ENCODE results near the gene EN1.

Gene EN1

DNA sequence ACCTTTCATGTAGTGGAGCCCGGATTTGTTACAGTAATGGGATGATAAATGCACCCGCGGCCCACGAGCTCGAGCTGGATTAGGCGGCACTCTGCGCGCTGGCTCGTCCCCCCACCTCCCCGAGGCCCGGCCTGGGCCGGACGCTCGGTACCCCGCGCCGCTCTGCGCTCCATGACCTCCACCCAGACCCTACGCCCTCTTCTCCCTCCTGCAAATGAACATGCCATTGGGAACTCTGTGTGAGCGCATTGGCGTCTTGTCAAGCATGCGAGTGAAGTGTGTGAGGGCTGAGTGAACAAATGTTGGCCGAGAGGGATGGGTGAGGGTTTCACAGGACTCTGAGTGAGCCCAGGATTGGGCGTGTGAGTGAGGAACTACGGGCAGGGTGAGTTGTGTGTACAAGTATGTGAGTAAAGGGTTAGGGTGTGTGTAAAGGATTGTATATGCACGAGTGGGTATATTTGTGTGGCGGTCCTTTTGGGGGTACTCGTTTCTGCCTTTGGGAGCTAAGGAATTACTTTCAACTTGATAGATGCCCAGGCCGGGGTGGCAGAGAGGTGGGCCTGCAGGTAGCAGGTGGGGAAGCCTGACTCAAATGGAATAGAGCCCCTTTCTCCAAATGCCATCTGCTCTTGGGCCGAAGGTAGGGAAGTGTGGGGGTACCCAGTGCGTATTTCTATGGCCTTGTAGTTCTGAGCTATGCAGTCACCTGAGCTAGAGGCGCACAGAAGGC is 2.9 kb upstream of the EN1 start:
- Mint-ChIP-seq H3K4me1 (peaks cover 31% of the 10 kb centered on the region), H3K27ac (no peak overlapping the region), H3K36me3 (no peaks in the 10 kb centered on the region), H3K27me3 (peaks cover 58% of the 10 kb centered on the region), H3K4me3 (no peak overlapping the region), H3K9me3 (no peaks in the 10 kb centered on the region)

DNA sequence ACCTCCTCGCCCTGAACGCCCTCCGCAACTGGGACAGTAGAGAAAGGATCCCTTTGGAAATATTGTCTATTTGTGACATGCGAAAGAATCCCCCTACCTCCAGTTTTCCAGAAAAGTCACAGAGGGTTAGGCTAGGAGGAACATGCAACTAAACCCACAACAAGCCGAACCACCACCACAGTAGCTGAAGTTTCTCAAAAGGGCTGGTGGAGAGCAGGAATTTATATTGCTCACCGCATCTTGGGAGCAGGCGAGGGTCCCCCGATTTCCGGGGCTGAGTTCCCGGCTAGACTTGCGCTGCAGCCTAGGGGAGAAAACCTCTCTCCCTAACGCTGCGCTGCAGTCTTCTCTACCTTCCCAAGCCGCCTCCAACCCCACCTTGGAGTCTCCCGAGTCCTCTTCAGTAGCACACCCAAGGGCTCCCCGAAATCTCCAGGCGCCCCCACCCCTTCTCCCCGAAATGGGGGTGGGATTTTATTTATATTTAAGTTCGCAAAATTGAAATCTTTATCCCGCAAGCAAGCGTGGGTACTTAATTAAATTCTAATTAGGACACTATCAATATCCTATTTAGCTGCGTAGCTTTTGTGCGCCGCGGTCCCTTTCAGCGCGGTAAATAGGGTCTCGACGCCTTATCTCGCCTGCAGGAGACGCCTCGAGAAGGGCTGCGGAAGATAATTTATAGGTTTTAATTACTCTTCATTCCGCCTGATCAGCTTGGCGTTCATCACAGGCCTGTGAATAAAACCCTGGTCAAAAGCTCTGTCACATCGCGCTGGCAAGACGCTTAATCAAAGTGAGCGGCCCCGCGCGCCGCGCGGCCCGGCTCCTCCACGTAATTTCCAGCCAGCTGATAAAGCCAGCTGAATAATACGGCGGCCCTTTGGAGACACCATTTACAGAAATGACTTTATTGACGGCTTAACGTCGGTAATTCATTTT is 2.0 kb upstream of the EN1 start:
- peaks cover 36% of the 10 kb centered on the region for H3K4me1 Mint-ChIP-seq
- H3K36me3 Mint-ChIP-seq: no peaks in the 10 kb centered on the region
- no peaks in the 10 kb centered on the region for H3K9me3 Mint-ChIP-seq
- peaks cover 62% of the 10 kb centered on the region for H3K27me3 Mint-ChIP-seq
- no peak overlapping the region for H3K27ac Mint-ChIP-seq
- H3K4me3 Mint-ChIP-seq: no peak overlapping the region

DNA sequence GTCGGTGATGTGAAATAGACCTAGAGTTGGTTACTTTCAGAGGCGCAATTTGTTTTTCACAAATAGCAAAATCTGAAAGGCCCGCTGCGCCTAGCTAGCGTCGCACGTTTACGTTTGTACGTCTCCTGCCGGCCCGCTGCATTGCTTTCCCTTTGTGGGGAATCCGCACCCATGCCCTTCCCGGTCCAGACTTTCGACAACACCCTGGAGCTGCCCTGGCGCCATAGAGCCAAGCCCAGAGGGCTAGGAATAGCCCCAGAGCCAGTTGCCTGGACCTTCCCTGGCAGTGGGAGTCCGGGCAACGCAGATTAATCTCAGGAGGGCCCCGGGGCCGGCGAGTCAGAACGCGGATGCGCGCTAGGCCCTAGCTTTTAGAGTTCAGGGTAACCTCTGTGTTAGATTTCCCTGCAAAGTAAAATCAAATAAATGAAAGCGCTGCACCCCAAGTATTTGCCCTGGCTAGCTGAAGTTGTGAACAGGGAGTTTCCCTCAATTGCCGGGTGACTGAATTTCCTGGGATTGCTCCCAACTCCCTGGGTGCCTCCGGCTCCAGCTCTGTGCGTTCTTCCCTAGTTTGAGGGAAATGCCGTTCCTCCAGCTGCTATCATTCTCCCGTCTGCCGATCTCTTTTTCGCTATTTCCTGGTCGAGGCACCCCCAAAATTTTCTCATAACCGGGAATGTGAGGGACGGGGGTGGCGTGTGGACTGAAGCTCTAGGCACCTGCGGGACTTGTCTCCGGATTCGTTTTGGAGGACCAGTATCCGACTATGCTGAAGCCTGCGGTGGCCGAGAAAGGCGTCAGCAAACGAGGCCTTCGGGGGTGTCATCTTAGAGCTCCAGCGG is 1.2 kb upstream of the EN1 start:
- Mint-ChIP-seq H3K4me1 (peaks cover 37% of the 10 kb centered on the region), H3K27ac (peak overlapping the region; percentile 30), H3K9me3 (no peaks in the 10 kb centered on the region), H3K36me3 (no peaks in the 10 kb centered on the region), H3K27me3 (peaks cover 62% of the 10 kb centered on the region), H3K4me3 (peak overlapping the region; percentile 57)

DNA sequence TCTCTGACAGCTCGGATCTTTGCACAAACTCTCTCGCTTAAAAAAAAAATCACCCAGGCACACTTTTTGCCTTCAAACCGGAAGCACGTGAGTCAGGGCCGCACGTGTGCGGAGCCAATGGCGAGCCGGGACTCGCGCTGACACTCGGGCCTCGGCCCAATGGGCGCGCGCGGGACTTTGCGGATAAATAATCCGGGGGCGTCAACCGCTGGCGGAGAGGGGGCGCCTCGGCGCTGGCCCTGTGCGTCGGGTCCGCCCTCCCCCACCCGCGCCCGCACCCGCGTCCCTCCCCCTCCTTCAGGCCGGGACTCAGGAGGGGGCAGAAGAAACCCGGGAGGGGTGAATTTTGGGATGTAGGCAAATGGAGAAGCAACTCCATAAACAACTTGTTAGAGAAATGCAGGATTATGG is 319 bp upstream of the EN1 start:
- no peak overlapping the region for H3K27ac Mint-ChIP-seq
- H3K4me1 Mint-ChIP-seq: peaks cover 35% of the 10 kb centered on the region
- peaks cover 60% of the 10 kb centered on the region for H3K27me3 Mint-ChIP-seq
- peak overlapping the region; percentile 69 for H3K4me3 Mint-ChIP-seq
- no peaks in the 10 kb centered on the region for H3K9me3 Mint-ChIP-seq
- H3K36me3 Mint-ChIP-seq: no peaks in the 10 kb centered on the region

DNA sequence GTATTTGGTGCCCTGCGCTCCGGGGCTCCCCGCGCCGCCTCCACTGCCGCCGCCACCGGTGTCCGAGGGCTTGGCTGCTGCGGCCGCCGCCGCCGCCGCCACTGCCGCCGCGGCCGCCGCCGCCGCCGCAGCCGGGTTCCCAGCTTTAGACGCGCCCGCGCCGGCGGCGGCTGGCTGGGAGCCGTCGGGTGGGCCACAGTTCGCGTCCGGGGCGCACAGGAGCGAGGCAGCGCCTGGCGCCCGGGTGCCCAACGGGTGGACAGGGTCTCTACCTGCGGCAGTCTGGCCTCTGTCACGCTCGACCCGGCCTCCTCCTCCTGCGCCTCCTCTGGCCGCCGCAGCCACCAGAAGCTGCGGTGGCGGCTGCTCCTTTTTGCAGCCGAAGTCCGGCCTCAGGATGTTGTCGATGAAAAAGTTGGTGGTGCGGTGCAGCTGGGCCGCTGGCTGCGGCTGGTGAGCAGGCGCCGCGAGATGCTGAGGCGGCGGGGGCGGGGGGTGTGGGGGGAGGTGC is 951 bp downstream of the EN1 start:
- Mint-ChIP-seq H3K27me3 (peaks cover 55% of the 10 kb centered on the region), H3K27ac (no peak overlapping the region), H3K9me3 (no peaks in the 10 kb centered on the region), H3K36me3 (no peaks in the 10 kb centered on the region), H3K4me3 (no peak overlapping the region), H3K4me1 (peaks cover 39% of the 10 kb centered on the region)

DNA sequence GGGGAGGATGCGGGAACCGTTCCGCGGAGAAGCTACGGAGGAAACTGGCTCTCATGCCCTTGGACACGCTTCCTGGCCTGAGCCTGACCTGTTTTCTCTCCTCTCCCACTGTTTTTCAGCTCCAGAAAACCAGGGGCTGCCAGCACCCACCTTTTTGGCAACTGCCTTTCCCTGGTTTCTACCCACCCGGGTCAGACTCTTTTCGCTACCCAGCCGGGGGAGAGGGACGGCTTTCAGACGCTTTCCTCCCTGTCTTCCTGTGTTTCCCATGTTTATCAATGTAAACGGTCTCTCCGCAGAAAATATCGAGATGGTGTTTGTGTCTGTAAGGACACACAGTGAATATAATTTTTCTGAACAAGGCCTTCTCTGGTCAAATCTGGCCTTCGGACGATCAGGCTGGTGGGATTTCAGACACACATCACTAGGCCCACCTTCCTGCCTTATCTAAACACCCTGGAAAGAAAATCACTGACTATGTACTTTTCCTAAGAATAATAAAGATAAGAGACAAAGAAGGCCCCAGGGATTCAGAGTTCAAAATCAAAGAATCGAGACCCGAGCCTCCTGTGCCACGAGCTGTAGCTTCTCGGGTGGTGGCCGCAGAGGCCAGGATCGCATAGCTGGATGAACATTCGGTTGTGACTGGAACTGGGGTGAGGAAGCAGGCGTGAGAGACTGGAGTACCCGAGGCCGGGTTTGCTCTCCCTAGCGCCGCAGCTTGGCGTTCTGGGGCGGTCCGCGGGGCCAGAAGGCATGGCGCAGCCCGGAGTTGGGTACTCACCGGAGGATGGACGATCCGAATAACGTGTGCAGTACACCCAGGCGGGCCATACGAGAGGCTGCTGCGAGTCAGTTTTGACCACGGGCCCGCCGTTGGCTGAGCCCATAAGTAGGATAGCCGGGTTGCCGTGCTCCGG is 1.7 kb downstream of the EN1 start:
- Mint-ChIP-seq H3K27me3 (peaks cover 53% of the 10 kb centered on the region), H3K9me3 (no peaks in the 10 kb centered on the region), H3K27ac (no peak overlapping the region), H3K4me3 (peak overlapping the region; percentile 61), H3K4me1 (peaks cover 43% of the 10 kb centered on the region), H3K36me3 (no peaks in the 10 kb centered on the region)

DNA sequence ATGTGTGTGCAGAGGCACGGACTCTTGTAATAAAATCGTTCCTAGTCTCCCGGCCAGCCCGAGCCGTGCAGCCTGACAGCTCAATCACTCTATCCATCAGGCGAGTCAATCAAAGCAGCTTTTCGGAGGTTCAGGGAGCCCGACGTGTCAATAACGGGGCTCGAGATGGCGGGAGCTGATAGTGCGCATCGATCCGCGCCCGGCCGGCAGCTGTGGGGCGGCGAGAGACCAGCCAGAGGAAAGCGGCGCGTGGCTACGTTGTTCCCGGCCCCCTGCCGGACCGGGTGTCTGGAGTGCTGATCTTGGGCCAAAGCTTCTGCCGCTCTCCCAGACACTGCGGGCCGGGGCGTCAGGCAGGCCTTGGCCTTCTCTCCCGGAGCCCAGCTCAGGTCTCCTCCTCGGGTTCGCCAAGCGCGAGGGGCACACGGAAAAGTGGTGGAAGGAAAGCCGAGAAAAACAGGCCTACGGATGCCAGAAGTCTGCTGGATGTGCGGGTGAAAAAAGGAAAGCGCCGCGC is 2.4 kb downstream of the EN1 start:
- Mint-ChIP-seq H3K4me1 (peaks cover 43% of the 10 kb centered on the region), H3K4me3 (peak overlapping the region; percentile 42), H3K27me3 (peaks cover 55% of the 10 kb centered on the region), H3K36me3 (no peaks in the 10 kb centered on the region), H3K27ac (no peak overlapping the region), H3K9me3 (no peaks in the 10 kb centered on the region)

DNA sequence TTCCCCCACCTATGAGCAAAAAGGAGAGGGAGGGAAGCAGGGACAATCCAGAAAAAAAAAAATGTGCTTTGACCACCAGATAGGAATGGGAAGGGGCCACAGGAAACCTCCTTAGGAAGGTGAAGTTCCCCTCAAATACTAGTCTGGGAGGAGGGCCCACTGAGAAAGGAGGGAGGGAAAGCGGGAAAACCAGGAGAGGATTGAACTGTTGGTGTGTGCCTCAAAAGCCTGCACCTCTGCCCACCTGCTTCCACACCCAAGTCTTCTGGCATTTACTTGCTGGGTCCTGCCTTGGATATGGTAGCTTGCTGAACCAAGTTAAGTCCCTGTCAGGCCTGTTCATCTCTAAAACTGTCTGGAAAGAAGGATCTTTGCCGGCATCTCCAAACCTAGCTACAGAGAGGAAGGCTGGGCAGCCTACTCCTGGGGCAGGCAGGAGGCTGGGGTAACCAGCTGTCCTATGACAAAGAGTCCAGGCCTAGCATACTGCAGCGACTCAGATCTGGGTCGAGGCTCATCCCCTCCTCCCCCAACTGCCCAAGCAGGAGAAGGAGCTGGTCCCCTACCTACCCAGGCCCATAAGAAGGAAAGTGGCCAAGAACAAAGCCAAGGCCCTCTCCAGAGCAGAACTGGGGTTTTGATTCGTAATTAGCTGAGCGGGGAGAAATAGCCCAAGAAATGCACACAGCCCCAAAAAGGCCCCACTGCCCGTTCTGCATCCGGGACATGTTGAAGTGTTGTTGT is 3.0 kb downstream of the EN1 start:
- Mint-ChIP-seq H3K36me3 (no peaks in the 10 kb centered on the region), H3K4me3 (peak overlapping the region; percentile 61), H3K27ac (no peak overlapping the region), H3K9me3 (no peaks in the 10 kb centered on the region), H3K27me3 (peaks cover 60% of the 10 kb centered on the region), H3K4me1 (peaks cover 43% of the 10 kb centered on the region)

DNA sequence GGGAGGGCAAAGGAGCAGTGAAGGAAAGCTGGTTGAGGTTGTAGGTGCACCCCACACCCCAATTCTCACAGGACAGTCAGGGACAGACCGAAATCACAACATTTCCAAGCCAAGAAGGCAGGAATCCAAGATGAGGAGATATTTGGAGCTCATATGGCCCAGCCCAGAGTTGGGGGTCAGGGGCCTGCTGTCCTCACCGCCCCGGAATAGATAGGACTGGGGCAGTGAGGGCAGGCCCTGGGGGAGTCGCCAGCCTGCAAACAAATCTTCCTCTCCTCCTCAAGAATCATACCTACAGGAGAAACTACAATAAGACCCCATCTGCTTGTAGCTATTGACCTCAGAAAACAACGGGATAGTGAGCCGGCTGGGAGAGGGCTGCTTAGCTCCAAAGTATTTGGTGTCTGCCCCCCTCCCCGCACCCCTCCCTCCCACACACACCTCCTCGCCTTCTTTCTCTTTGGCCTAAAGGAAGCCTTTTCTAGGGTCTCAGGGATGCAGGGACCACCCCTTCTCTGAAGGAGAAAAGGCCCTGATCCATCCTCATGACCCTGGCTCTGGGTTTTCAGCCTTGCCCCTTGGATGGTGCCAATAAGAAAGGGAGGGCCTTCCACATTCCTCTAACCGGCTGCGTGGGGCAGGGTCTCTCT is 3.8 kb downstream of the EN1 start:
- Mint-ChIP-seq H3K9me3 (no peaks in the 10 kb centered on the region), H3K4me3 (peak overlapping the region; percentile 61), H3K27ac (no peak overlapping the region), H3K36me3 (no peaks in the 10 kb centered on the region), H3K4me1 (peaks cover 39% of the 10 kb centered on the region), H3K27me3 (peaks cover 61% of the 10 kb centered on the region)

DNA sequence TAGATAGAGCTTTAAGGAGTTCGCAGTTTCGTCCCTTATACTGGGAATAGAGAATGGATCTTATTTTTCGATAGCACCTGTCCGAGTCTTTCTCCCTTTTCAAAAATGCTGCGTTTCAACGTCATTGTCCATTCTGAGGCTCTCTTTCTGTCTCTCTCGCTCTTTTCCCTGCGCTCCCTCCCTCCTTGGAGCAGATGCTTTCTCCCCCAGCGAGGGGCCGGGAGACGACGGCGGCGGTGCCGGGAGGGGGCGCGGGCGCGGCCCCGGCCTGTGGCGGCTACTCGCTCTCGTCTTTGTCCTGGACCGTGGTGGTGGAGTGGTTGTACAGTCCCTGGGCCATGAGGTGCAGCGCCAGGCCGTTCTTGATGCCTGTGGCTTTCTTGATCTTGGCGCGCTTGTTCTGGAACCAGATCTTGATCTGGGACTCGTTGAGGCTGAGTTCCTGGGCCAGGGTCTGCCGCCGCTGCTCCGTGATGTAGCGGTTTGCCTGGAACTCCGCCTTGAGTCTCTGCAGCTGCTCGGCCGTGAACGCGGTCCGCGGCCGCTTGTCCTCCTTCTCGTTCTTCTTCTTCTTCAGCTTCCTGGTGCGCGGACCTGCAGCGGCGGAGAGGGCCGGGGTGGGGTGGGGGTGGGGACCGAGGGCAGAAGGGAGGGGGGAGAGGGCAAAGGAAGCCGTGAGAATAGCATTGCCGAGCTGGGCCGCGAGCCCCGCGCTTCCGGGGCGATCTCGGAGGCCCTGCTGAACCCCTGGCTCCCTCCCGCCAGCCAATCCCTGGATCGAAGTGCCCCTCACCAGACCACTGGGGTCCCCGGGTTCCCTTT is 4.6 kb downstream of the EN1 start:
- Mint-ChIP-seq H3K27me3 (peaks cover 63% of the 10 kb centered on the region), H3K9me3 (no peaks in the 10 kb centered on the region), H3K36me3 (no peaks in the 10 kb centered on the region), H3K27ac (no peak overlapping the region), H3K4me3 (peak overlapping the region; percentile 79), H3K4me1 (peaks cover 34% of the 10 kb centered on the region)

DNA sequence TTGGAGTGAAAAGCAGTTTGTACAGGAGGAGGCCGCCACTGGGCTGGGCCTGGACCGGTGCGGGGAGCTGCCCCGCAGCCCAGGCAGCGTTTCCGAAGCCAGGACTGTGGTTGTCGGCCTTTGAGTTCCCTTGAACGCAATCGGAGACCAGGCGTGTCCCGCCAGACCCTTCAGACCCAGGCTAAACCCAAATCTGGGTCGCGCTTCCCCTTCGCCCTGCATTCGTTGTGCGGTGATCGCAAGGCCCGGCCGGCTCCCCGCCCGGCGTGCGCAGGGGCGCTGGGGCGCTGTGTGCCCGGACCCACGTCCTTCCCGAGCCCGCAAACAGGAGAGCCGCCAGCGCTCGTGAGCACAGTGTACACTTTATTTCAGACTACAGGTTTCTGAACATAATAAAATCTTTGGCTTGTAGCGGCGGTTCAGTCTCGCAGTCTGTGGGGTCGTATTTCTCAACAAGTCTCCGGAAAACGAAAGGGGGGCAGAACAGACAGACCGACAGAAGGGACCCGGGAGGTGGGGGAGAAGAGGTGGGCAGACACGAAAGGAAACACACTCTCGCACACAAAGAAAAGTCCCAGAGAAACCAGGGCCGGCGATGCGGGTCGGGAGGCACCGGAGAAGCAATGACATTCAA is 5.5 kb downstream of the EN1 start:
- H3K27me3 Mint-ChIP-seq: peaks cover 68% of the 10 kb centered on the region
- peaks cover 30% of the 10 kb centered on the region for H3K4me1 Mint-ChIP-seq
- no peak overlapping the region for H3K27ac Mint-ChIP-seq
- H3K4me3 Mint-ChIP-seq: peak overlapping the region; percentile 87
- no peaks in the 10 kb centered on the region for H3K36me3 Mint-ChIP-seq
- H3K9me3 Mint-ChIP-seq: no peaks in the 10 kb centered on the region

DNA sequence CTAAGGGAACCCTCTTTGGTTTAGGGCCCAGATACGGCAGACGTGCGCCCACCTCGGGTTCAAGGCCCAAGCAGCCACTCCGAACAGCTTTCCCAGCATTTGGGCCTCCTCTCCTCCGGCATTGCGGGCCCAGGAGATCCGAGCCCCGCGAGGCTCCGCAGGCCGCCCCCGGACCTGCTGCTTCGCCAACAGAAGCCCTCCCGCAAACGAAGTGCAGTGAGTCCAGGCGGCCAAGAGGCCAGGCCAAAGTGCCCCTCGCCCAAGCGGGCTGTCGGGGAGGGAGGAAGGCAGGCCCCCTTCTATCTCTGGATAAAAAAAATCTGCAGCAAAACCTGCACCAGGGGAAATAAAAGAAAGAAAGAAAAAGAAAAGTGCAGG is 6.0 kb downstream of the EN1 start:
- H3K36me3 Mint-ChIP-seq: no peaks in the 10 kb centered on the region
- H3K27me3 Mint-ChIP-seq: peaks cover 73% of the 10 kb centered on the region
- peak overlapping the region; percentile 73 for H3K4me3 Mint-ChIP-seq
- no peaks in the 10 kb centered on the region for H3K9me3 Mint-ChIP-seq
- H3K27ac Mint-ChIP-seq: no peak overlapping the region
- peaks cover 31% of the 10 kb centered on the region for H3K4me1 Mint-ChIP-seq
